Tibial artery (tissue), 4 donors: ENCODE measurements around the gene PKDREJ.

Experiments
- DNase-seq, 2 donors: peaks; one replicate each; pipeline ENCODE4 v3.0.0-alpha.2; 2019
- H3K27ac ChIP-seq, 2 donors: fragments of 200-600 bp; sonication (generic) in 1 of 2; 1 replicate in 1 of 2; 2 replicates in 1 of 2; pipeline ENCODE4 v1.5.1; 2018 to 2019; ENCODE audit warnings: mild to moderate bottlenecking in 1 of 2
- H3K27me3 ChIP-seq, 2 donors: fragments of 200-600 bp; sonication (generic) in 1 of 2; one replicate each; pipeline versions ENCODE4 v1.5.1 to v1.6.0; 2016 to 2019
- H3K36me3 ChIP-seq, 3 donors: fragments of 200-600 bp; sonication (generic) in 2 of 3; one replicate each; pipeline ENCODE4 v1.5.1; 2016 to 2019; ENCODE audit warnings: mild to moderate bottlenecking in 2 of 3
- H3K4me1 ChIP-seq, 4 donors: fragments of 200-600 bp; sonication (generic) in 2 of 4; 1 replicate in 3 of 4; 2 replicates in 1 of 4; pipeline ENCODE4 v1.5.1; 2016 to 2019
- H3K4me3 ChIP-seq, 2 donors: fragments of 200-600 bp; sonication (generic) in 1 of 2; 1 replicate in 1 of 2; 2 replicates in 1 of 2; pipeline ENCODE4 v1.5.1; 2018 to 2019; ENCODE audit warnings: mild to moderate bottlenecking in 2 of 2
- H3K9me3 ChIP-seq, 3 donors: fragments of 200-600 bp; sonication (generic) in 1 of 3; one replicate each; pipeline ENCODE4 v1.5.1; 2016 to 2019
- CTCF ChIP-seq, 2 experiments: fragments of 200-600 bp in 1 of 2; fragments of 450-650 bp in 1 of 2; IDR thresholded peaks; one replicate each; pipeline ENCODE4 v1.5.1; 2017 to 2019; ENCODE audit warnings: antibody characterized with exemption in 2 of 2, mild to moderate bottlenecking in 1 of 2, moderate library complexity in 1 of 2
- intact Hi-C: fragments of 100-400 bp; cut with DNase I; formaldehyde crosslinking; loops from one replicate; pipeline ENCODE4 v1.15.0; 2023; ENCODE audit warnings: low total_unique reads

Gene PKDREJ

DNA sequence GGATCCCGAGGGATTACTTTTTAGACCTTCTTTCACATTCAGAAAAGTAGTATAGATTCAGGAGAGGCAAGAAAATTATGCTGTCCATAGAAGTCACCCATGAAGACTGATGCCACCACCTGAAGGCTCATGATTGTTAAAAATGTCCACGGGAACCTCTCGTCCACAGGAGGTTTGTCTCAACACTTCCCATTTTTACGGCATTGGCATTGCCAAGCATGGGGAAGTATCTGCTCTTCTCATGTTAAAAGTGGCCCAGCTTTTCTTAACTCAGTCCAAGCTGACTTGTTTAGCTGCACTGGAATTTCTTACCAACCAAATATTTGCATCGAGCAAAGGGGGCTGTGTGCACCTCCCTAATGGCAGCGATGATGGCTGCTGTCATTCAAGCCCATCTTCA lies 22.6 kb downstream of the PKDREJ start:
- Histone ChIP-seq H3K27me3 (no peaks in the 10 kb centered on the region), H3K4me3 (no peak overlapping the region), H3K27ac (no peak overlapping the region), H3K9me3 (no peaks in the 10 kb centered on the region), H3K4me1 (no peaks in the 10 kb centered on the region), H3K36me3 (peaks cover 19 to 77% (median 21%) of the 10 kb centered on the region in 3 donors)
- DNase-seq, result peak in 1 of 2 donors; percentile 20
- intact Hi-C loops, result no loop called here
- no peak for TF ChIP-seq CTCF (IDR thresholded peaks at IDR 0.05)

DNA sequence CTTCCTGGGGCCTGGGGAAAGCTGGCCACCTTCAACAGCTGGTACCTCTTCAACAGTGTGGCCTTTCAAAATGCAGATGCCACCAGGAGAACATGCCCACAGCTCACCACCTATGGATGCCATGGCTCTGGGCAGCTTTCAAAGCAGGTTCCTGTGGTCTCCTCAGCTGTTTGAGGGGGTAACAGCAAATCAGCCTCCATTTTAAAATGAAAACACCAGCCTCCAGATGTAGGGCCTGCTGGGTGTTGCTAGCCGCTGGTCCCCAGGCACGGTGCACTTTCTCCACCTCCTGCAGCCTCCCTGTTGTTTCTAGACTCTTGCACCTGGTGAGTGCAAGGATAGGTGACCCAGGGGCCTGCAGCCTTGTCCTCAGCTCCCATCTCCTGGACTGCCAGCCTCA lies 23.1 kb downstream of the PKDREJ start:
- DNase-seq, result peak in 1 of 2 donors; percentile 32
- Histone ChIP-seq H3K4me1 (no peaks in the 10 kb centered on the region), H3K27ac (no peak overlapping the region), H3K4me3 (no peak overlapping the region), H3K27me3 (no peaks in the 10 kb centered on the region), H3K9me3 (no peaks in the 10 kb centered on the region), H3K36me3 (peaks cover 19 to 78% (median 25%) of the 10 kb centered on the region in 3 donors)
- intact Hi-C loops, result no loop called here
- TF ChIP-seq CTCF (IDR thresholded peaks at IDR 0.05), result no peak

GRCh38 chr22:46239261-46240048 lies 23.7 kb downstream of the PKDREJ start:
- Histone ChIP-seq H3K4me3 (no peak overlapping the region), H3K4me1 (no peaks in the 10 kb centered on the region), H3K36me3 (peaks cover 19 to 74% (median 22%) of the 10 kb centered on the region in 3 donors), H3K27ac (no peak overlapping the region), H3K27me3 (no peaks in the 10 kb centered on the region), H3K9me3 (no peaks in the 10 kb centered on the region)
- TF ChIP-seq CTCF (IDR thresholded peaks at IDR 0.05), result no peak
- no peak for DNase-seq
- intact Hi-C loops, result no loop called here

GRCh38 chr22:46238541-46238940 lies 24.6 kb downstream of the PKDREJ start:
- peak in 1 of 2 donors; percentile 51 for DNase-seq
- H3K4me3 ChIP-seq, result no peak overlapping the region
- peaks cover 0 to 6% (median 2%) of the 10 kb centered on the region in 4 donors for H3K4me1 ChIP-seq
- H3K27ac ChIP-seq, result no peak overlapping the region
- intact Hi-C loops, result no loop called here
- no peaks in the 10 kb centered on the region for H3K27me3 ChIP-seq
- H3K9me3 ChIP-seq, result no peaks in the 10 kb centered on the region
- no peak for TF ChIP-seq CTCF (IDR thresholded peaks at IDR 0.05)
- H3K36me3 ChIP-seq, result peaks cover 13 to 66% (median 19%) of the 10 kb centered on the region in 3 donors

DNA sequence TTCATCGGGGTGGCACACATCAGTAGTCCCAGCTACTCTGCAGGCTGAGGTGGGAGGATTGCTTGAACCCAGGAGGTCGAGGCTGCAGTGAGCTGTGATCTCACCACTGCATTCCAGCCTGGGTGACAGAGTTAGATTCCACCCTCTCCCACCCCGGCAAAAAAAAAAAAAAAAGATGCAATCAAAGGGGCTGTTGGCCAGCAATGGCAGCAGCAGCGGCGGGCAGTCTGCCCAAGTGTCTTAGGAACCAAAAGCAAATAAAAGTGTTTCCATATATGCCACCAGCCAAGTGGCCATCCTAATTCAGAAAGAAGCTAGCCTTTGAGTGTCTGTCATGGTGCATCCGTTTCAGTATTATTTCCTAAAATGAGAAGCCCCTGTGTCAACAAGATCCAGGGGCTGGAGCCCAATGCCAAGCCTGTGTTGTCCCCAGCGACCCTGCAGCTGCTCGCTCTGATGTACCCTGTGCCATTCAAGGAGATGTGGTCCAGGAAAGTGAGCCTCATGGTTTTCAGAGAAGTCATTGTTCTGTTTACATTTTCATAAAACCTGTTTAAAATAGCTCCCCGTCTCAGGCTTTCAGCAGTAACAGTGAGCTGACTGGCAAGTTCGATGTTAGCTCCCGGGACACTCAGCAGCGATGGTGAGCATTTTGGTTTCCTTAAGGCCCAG lies 25.6 kb downstream of the PKDREJ start:
- intact Hi-C loops, result no loop called here
- H3K9me3 ChIP-seq, result no peaks in the 10 kb centered on the region
- peaks cover 0 to 15% (median 6%) of the 10 kb centered on the region in 4 donors for H3K4me1 ChIP-seq
- H3K27ac ChIP-seq, result no peak overlapping the region
- H3K27me3 ChIP-seq, result no peaks in the 10 kb centered on the region
- no peak for TF ChIP-seq CTCF (IDR thresholded peaks at IDR 0.05)
- H3K36me3 ChIP-seq, result peaks cover 13 to 56% (median 19%) of the 10 kb centered on the region in 3 donors
- H3K4me3 ChIP-seq, result no peak overlapping the region
- peak in 1 of 2 donors; percentile 45 for DNase-seq
